Testis (tissue), 2 donors: ENCODE data around the gene SPOP.

Experiments
- POLR2A ChIP-seq: fragments of 450-650 bp; IDR thresholded peaks from one replicate; pipeline ENCODE4 v1.6.1; 2017; ENCODE audit warnings: antibody characterized with exemption, mild to moderate bottlenecking, moderate library complexity
- TF ChIP-seq, protein P1 (sequence below), 3 experiments: fragments of 450-650 bp in 2 of 3; fragments of 200-600 bp in 1 of 3; sonication (generic) in 1 of 3; IDR thresholded peaks; one replicate each; pipeline ENCODE4 v1.5.1; 2016 to 2019; ENCODE audit warnings: antibody characterized with exemption in 3 of 3, mild to moderate bottlenecking in 2 of 3, moderate library complexity in 1 of 3

GRCh38 chr17:49705254-49705653 lies 27.4 kb upstream of the SPOP start:
- TF ChIP-seq, protein P1, sequence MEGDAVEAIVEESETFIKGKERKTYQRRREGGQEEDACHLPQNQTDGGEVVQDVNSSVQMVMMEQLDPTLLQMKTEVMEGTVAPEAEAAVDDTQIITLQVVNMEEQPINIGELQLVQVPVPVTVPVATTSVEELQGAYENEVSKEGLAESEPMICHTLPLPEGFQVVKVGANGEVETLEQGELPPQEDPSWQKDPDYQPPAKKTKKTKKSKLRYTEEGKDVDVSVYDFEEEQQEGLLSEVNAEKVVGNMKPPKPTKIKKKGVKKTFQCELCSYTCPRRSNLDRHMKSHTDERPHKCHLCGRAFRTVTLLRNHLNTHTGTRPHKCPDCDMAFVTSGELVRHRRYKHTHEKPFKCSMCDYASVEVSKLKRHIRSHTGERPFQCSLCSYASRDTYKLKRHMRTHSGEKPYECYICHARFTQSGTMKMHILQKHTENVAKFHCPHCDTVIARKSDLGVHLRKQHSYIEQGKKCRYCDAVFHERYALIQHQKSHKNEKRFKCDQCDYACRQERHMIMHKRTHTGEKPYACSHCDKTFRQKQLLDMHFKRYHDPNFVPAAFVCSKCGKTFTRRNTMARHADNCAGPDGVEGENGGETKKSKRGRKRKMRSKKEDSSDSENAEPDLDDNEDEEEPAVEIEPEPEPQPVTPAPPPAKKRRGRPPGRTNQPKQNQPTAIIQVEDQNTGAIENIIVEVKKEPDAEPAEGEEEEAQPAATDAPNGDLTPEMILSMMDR (IDR thresholded peaks at IDR 0.05): no peak
- TF ChIP-seq POLR2A: no peak
